GM21529 (cell line): ENCODE measurements around the gene GRIA3.
"Not testable (repeated sequence)": the region's sequence is repeated elsewhere in the genome, so short reads cannot be mapped to it uniquely, and the experiment has no call there.

Source experiments
- ATAC-seq: cut with Tn5 transposase; IDR thresholded peaks from one replicate; pipeline ENCODE4 v1.9.1; 2021; ENCODE audit not compliant: unreplicated experiment

The GRIA3 gene

DNA sequence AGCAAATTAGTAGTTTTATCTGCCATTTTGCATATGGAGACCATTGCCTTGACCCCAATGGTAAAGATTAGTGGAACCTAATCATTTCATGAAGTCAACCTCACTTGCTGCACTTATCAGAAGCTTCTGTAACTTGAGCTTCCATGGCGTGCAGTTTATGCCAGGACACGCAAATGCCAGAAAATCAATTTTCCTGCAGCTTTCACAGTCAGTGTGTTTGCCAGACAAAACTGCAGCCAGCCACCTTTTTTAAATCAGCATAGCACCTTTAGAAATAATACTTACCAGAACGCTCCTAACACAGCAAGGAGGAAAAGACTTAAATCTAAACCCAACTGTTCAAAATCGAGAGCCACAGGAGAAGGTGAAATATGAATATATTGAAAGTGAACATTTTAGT, 265.3 kb downstream of the GRIA3 start:
- ATAC-seq = no peak

DNA sequence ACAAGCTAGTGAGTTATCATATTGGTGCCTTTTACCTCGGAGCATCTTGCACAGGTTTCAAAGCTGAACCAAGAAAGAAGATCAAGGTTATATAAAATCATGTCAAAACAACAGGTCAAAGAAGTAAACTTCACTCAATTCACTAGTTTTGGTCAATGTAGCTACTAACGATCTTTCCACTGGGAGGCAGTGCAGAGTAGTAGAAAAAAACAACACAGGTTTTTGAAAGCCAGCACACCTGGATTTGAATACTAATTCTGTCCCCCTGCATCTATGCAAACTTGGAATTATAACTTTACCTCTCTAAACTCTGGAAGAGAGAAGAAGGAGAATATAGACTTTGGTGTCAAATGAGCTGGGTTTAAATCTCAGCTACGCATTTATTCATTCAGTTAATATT, 266.1 kb downstream of the GRIA3 start:
- no peak for ATAC-seq

DNA sequence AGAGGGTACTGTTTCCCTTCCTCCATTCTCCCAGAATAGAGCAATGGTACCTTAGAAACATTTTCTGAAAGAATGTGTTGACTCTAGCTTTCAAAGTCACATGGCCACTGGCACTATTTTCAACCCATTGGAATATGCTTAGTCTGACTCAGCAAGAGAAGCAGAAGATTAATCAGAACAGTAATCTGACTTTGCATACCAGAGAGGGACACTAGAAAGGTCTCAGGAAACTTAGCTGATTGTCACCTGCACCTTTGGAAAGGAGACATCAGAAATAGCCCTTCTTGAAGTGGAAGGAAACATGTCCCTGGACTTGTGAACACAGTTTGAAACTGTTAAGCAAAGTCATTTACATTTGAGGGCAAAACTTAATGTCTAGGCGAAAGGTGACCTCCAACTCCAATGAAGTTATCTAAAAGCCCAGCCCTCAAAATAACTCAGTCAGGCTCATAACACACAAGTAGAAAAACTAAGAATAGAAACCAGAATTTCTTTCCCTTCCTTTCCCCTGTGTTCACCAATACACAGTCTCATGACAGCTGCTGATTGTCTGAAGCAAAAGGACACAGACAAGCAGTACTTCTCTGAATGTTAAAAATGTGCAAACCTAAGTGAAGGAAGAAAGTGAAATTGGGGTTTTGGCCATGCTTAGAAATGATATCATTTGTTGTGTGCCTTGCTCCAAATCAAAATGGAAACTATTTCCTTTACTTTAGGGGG, 270.8 kb downstream of the GRIA3 start:
- ATAC-seq = peak; percentile 67

DNA sequence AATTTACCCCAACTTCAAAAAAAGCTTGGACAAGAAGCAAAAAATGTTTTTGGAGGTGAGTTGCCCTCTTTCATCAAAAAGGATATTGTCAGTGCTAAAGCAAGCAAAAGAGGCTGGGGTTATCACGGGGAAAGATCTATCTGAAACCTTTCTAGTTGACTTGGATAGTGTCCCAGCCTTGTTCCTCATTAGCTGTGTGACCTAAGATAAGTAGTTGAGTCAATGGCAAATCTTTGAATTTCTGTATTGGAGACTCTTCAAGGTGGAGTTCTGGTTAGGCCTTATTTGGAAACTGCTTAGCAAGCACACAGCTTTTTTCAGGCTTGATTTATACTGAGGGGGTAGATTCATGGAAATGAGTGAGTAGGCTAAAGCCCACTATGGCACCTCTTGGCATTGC, 271.6 kb downstream of the GRIA3 start:
- ATAC-seq = no peak

DNA sequence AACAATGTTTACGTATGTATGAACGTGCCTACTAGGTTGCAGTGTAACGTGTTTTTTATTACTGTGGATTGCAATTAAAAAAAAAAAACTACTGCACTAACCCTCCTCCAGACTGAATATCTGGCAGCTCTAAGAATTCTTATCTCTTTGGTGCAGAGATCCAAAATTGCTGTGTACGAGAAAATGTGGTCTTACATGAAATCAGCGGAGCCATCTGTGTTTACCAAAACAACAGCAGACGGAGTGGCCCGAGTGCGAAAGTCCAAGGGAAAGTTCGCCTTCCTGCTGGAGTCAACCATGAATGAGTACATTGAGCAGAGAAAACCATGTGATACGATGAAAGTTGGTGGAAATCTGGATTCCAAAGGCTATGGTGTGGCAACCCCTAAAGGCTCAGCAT, 280.6 kb downstream of the GRIA3 start:
- ATAC-seq = no peak

DNA sequence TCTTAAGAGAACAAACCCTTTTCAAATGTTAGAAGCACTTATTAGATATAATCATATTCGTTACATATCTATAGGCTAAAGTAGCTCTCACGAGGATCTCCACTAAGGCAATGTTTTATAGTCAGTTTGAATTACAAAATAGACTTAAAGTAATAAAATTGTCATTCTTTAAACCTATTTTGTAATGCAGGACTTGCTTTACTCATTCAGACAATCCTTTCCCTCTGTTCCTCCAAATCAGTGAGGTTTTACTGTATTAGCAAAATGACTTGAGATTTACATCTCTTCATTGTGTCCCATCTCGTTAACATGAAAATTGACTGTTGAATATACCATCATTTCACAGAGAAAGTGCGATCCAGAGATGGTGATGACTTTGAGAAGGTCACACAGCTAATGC, 284.4 kb downstream of the GRIA3 start:
- no peak for ATAC-seq

DNA sequence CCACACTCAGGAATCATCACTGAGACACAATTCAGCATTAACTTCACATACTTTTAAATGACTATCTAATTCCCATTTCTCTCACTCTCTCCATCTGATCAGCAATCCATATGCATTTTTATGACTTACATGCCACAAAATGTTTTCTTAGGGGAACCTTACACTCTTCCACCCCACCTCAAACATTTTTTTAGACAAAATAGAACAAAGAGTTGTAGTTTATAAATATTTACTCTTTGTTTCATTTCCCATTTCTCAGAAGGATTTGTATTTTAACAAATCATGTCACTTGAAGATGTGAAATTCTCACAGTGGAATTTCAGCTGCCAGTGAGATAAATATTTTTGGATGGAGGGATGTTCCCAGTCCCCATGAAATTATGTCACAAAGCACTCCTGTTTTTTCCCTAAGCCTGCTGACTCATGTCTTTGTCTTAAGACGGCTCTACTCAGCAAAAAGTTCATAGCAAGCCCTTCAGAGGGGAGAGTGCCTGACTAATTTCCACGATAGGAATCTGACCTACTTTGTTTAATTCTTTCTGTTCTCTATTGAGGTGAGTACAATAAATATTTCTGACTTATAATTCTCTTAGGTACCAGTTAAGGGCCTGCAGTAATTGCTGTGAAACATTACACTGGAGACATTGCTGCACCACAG, 291.1 kb downstream of the GRIA3 start:
- no peak for ATAC-seq

DNA sequence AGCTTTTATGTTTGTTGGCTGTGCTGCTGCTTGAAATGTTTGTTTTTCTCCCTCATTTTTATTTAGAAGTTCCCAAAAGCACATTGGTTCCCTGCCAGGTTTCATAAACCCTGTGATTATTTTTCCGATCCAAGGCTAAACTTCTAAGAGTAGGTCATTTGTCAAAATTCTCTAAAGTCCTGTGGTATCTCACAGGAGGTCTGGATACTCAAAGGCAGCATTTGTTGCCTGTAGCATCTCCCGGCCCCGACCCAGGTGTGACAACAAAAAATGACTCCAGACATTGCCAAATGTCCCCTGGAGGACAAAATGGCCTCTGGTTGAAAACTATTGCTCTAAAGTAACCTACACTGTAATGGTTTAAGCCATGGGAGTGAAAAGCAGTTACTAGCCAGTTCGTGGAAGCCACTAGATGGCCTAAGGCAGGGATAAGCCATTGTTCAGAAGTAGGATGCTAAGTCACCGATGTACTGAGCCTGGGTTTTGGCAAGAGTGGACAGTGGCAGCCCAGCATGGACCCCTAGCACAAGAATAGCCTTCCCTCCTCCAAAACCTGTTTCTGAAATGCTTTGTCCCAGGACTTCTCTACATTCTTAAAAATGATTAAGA, 292.6 kb downstream of the GRIA3 start:
- ATAC-seq = no peak

DNA sequence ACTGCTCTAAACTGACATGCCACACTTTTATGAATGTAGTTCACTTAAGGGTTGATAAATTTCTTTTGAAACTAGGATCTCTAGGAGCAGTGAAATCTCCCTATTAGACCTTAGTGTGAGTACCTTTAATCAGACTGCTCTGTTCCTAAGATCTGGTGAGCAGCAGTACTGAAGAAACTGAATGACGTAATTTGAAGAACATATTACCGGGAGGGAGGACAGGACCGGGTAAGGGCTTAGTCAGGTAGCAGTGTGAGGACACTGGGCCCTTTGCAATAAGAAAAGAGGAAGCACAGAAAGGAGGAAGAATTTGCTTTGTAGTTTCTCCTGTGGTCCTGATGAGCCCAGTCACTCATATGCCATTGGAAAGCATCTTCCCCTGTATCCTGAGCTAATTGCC, 293.6 kb downstream of the GRIA3 start:
- no peak for ATAC-seq

DNA sequence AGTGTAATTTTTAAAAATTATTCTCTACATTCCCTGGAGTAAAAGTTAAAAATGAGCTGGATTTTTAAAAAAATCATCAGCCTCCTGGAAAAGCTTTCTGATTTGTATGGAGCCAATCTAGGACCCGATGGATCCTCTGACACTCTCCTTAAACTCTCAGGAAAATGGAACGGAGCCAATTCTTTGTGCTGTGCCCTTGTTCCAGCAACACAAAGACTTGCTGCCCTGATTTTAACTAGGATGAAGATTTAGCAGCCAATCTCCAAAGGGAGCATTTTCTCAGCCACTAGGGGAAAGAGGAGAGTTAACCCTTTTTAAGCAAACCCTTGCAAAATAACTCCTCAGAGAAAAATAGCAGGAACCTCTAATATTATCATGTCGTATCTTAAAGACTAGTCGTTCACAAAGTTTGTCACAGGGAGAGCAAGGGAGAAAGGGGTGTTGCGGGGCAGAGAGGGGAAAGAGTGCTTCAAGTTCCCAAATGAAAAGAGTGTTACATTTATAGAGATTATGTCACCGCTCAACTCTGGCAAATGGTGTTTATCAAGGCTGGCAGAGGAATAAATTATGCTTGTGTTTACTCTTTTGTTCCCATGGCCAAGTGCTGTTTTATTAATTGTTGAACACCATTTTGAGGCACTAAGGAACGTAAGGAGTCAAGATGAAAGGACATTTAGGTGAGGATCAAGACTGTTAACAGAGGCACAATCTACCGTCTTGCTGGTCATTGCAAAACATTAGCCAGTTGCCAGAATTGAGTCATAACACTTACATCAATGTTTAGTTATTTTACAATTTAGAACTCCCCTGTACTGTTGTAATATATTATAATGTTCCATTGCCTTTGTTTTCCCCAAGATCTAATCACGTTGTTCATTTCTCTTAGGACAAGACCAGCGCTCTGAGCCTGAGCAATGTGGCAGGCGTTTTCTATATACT, 298.1 kb downstream of the GRIA3 start:
- no peak for ATAC-seq

DNA sequence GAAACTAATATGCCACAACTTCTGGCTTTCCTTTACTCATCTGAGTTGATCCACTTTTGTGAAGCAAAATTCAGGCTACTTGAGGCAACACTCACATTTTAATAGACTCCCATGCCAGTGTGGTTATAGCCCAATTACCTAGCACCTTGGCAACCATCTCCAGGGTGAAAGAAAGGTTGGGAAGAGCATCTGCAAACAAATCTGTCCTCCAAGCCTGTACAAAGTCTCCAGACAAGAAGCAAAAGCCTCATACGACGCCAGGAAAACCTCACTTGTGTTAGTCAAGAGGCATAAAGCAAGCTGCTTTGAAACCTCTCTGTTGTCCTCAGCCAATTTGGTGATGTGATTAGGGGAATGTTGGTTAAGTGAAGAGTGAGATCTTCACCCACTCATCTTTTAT, 302.2 kb downstream of the GRIA3 start:
- no peak for ATAC-seq

DNA sequence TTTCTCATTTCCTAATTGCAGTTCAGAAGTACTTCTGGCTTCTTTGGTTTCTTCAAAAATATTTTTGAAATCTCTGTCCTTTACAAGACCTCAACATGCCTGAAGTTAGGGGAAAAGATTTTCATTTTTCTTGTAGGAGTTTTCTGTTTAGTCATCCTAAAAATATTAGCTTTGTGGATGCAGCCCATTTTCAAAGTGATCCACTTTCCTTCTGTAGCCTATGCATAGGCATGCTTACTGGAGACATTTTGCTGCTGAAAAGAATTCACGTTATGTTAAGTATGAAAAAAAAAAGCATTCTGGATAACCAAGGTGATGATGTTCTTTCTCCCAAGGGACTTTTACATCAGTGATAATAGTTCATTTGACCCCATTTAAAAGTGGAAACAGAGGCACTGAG, 303.2 kb downstream of the GRIA3 start:
- no peak for ATAC-seq

DNA sequence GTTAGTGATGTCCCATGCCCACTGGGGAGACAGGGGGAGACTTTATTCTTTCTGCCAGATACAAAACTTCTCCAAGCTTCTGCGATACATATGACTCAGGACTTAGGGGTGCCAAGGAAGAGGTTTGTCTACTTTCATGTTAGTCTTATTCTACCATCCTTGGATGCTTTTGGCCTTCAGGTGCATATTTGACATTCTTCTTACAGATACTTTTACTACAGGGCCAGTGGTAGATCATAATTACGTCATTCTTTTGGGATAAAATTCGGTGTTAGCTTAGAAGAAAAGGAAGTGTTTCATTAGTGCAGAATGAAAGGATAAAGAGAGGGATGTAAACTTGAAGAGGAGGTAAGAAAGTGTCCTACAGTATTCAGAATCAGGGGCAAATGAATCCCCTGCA, 303.6 kb downstream of the GRIA3 start:
- ATAC-seq = no peak

DNA sequence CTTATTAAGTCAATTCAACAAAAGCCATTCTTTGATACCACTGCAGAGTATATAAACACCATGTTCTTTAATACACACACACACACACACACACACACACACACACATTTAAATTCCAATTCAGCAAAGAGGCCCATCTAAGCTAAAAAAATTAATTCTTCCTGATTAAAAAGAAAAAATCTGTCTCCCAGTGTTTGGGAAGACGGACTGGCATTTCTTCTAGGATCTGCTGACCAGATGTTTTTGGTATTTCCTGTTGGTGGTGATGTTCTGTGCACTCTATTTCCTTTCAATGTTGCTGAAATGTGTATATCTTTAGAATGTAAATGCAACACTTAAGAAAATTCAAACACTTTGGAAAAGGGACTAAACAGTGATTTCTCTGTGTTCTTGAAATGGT, 304.9 kb downstream of the GRIA3 start:
- no peak for ATAC-seq

DNA sequence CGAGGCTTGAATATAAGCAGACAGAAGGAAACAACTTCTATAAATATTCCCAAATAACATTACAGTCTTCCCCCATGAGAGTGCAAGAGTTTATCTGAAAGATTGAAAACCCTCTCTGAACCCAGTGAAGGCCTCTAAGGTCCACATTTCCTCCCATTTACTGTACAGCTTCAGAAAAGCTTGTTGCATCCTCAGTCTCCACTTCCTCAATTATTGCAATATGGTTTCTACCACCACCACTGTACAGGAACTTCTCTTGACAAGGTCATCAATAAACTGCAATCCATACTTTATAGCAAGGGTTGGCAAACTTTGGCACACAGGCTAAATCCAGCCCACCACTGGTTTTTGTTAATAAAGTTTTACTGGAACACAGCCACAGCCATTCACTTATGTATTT, 309.8 kb downstream of the GRIA3 start:
- ATAC-seq = no peak

DNA sequence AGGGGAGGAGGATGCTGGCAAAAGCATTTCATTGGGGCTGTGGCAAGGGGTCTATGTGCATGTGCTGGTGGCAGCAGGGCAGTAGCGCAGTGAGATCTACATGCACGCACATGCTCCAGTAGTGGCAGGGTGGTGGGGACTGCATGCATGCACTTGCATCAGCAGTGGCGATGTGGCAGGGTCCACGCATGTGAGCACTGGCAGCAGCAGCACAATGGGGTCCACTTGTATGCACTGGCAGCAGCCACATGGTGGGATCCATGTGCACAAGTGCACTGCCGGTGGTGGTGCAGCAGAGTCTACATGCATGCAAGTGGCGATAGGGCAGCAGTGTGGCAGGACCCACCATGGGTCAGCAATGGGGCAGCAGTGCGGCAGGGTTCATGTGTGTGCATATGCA, 315.7 kb downstream of the GRIA3 start:
- no peak for ATAC-seq

DNA sequence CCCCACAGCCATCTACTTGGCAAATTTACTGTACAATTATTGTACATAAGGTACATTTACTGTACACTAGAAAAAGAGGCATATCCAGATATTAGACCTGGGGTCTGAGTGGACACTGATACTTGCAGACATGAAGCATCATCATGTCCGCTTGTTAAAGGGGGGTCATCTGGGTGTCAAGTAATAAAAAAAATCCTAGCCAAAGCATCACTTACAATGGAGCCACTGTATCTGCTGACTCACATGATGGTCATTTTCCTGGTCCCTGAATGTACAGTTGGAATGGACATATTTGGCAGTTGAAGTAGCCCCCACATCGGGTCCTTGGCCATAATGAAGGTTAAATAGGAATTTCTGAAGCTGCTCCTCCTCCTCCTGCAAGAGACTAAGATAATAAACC, 320.0 kb downstream of the GRIA3 start:
- no peak for ATAC-seq

DNA sequence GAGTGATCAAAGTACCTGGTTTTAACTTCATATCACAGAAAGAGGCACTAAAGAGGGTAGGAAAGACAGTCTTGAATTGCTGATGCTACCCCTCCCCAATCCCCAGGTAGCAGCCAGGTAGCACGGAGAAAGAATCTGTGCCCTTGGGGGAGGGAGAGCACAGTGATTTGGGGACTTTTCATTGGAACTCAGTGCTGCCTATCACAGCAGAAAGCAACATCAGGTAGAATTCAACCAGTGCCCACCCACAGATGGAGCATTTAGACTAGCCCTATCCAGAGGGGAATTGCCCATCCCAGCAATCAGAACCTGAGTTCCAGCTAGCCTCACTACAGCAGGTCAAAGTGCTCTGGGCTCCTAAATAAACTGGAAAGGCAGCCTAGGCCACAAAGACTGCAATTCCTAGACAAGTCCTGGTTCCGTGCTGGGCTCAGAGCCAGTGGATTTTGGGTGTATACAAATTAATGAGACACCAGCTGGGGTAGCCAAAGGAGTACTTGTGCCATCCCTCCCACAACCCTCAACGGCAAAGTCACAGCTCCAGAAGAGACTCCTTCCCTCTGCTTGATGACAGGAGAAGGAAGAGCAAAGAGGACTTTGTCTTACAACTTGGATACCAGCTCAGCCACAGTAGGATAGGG, 320.7 kb downstream of the GRIA3 start:
- no peak for ATAC-seq

DNA sequence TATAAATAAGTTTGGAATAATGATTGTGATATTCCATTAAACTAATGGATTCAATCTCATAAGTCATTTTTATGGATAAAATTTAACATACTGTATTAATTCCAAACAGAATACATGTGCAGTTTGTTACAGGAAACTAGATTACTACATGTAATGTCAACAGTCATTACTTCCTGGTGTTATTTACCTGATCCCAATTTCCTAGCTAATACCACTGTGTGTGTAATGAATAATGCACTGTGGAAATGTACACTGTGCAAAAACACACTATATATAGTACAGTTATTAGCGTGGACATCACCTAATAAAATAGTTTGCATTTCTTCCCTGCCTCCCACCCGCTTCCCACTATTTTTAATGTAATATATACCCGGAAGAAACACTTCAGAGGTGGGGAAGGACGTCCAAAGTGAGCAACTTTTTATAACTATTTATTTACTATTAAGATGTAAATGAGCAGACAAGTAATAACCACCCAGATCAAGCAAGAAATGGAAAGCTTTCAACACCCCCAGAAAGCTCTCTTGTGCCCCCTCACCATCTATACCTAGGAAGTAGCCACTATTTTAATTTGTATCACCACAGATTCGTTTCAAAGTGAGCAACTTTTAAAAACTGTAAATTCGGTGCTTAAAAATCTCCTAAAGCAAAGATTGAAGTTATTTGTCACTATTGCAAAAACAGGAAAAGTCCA, 329.7 kb downstream of the GRIA3 start:
- ATAC-seq = no peak

DNA sequence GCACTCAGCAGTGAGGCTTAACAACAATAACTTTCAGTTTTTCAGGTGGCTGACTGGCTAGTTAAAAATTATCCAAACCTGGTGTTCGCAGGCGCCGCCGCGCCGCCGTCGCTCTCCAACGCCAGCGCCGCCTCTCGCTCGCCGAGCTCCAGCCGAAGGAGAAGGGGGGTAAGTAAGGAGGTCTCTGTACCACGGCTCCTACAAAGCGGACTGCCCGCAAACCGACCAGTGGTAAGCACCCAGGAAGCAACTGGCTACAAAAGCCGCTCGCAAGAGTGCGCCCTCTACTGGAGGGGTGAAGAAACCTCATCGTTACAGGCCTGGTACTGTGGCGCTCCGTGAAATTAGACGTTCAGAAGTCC, 330.2 kb downstream of the GRIA3 start:
- ATAC-seq = not testable (repeated sequence)
